Activated T-cell treated with anti-CD3 and anti-CD28 coated beads, Interleukin-2, amount 50 U/mL, for 4 hours (primary cell): ENCODE measurements around the gene MUC6. TPM values are rescaled to one million over a fixed set of nuclear protein-coding genes. Genes with fewer than 3 reads are reported as not detected.

Source experiments
- ATAC-seq, 2 donors: fragments of 200-7000 bp; cut with Tn5 transposase; one replicate each; pipeline ENCODE4 v1.10.0; 2021
- DNase-seq: peaks from one replicate; pipeline ENCODE4 v3.0.0-alpha.2; 2020
- H3K27me3 Mint-ChIP-seq: one replicate; pipeline ENCODE4 v1.8.0; 2021; ENCODE audit warnings: low read depth, mixed read lengths
- H3K36me3 Mint-ChIP-seq: one replicate; pipeline ENCODE4 v1.8.0; 2022; ENCODE audit warnings: mixed read lengths; ENCODE audit not compliant: insufficient read depth
- H3K4me1 Mint-ChIP-seq: one replicate; pipeline ENCODE4 v1.8.0; 2021; ENCODE audit warnings: low read depth, mixed read lengths
- H3K4me3 Mint-ChIP-seq: one replicate; pipeline ENCODE4 v1.8.0; 2021; ENCODE audit warnings: mild to moderate bottlenecking, moderate library complexity, mixed read lengths
- H3K9me3 Mint-ChIP-seq: one replicate; pipeline ENCODE4 v1.8.0; 2021; ENCODE audit warnings: mixed read lengths
- total RNA-seq, 3 donors: library from RNA; stranded (reverse); gene quantifications; one replicate each; pipeline ENCODE4 v1.2.1, GENCODE V29; 2021

Gene MUC6
- total RNA-seq, 3 donors from 2014 or later = 0.30 TPM; not detected in 2

DNA sequence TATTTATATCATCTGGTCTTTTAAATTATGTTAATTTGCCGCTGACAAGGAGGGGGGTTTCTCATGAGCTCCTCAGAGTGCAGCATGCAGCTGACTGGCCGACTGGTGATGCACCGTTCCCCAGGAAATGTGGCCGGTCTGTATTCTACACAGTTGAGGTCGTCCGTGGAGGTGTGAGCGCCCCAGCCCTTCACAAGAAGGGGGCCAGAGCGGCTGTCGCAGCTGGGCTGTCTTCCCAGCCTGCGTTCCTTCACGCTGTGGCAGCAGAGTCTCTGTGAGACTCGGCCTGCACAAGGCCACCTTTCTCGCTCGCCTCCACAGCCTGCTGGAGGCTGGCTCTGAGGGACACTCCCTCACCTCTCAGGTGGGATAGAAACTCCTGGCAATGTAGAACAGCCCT, 67.7 kb downstream of the MUC6 start:
- Mint-ChIP-seq H3K4me1 (peaks cover 43% of the 10 kb centered on the region), H3K27me3 (no peaks in the 10 kb centered on the region), H3K9me3 (no peaks in the 10 kb centered on the region), H3K4me3 (no peak overlapping the region), H3K36me3 (peaks cover 23% of the 10 kb centered on the region)
- no peak for ATAC-seq
- DNase-seq = no peak

DNA sequence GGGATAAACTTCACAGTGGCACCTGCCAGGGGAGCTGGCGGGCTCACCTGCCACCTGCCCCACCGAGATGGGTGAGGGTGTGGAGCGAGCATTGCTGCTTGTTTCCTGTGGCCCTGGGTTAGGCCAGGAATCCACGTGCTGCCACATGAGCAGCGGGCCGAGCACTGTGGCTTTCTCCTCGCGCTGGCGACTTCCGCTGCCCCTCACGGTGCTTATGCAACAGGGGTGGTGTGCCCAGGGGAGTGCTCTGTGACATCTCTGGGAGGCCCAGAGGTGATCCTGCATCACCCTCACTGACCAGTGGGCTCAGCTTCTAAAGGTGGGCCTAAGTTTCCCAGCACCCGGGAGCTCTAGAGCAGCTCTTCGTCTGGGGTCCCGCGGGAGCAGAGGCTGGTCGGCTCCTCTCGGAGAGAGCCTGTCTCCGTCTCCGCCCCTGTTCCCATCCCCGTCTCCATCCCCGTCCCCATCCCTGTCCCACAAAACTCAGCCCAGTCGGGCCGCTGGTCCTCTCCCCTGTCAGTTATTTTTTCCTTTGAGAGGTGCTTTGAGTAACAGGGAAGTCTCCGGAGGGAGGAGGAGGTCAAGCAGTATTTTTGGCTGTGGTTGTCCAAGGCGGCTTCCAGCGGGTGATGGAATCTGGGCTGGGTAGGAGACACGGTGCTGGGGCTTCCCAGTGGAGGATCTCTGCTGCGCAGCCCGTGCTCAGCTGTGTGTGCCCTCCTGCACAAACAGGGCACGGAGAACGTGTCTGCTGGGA, 68.3 kb downstream of the MUC6 start:
- peaks cover 21% of the 10 kb centered on the region for H3K36me3 Mint-ChIP-seq
- H3K4me1 Mint-ChIP-seq = peaks cover 43% of the 10 kb centered on the region
- H3K9me3 Mint-ChIP-seq = no peaks in the 10 kb centered on the region

DNA sequence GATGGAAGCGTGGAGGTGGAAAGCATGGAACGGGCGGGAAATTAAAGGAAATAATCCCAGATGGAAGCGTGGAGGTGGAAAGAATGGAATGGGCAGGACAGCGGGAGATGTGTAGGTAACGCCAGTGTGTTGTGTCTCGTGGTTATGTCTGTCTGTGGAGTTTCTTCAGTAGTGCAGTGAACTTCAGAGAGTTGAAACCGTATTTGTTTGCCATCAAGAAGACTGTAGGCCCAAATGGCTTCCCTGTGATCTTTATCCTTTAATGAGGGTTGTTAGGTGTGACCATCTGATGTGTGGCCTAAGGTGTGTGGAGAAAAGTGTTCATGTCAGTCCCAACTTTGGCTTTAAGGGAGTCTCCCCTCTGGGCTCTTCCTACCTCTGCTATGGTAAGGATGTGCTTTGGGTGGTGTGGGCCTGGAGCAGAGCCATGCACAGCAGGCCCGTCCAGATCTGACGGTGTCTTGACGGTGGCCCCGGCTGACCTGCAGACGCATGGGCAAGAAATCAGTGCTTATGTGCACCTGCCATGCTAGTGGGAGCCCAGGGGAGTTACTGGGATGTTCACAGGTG, 71.2 kb downstream of the MUC6 start:
- H3K9me3 Mint-ChIP-seq = no peaks in the 10 kb centered on the region
- peaks cover 16% of the 10 kb centered on the region for H3K36me3 Mint-ChIP-seq
- no peak for DNase-seq
- no peak for ATAC-seq
- no peaks in the 10 kb centered on the region for H3K27me3 Mint-ChIP-seq
- H3K4me1 Mint-ChIP-seq = peaks cover 30% of the 10 kb centered on the region
- H3K4me3 Mint-ChIP-seq = no peak overlapping the region

More for the DNA sequence above, 68.3 kb downstream of the MUC6 start:
- no peak for DNase-seq
- Mint-ChIP-seq H3K4me3 (no peak overlapping the region), H3K27me3 (no peaks in the 10 kb centered on the region)
- ATAC-seq = no peak

DNA sequence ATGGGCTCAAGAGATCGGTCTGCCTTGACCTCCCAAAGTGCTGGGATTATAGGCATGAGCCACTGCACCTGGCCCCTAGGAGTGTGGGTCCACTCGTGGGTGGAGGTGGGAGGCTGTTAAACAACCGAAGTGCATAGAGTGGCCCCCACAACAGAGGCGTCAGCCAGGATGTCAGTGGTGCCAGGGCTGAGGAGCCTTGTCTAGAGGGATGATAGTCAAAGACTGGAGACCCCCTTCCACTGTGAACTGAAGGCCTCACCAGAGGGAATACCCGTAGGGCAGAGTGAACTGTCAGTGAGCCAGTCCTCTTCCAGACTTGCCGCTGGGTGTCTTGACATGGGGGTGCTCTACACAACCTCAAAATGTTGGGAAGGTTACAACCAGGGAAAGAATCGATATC, 72.7 kb downstream of the MUC6 start:
- peaks cover 13% of the 10 kb centered on the region for H3K36me3 Mint-ChIP-seq

More for the DNA sequence above, 72.7 kb downstream of the MUC6 start:
- no peak overlapping the region for H3K4me3 Mint-ChIP-seq
- ATAC-seq = no peak
- H3K4me1 Mint-ChIP-seq = peaks cover 19% of the 10 kb centered on the region
- H3K27me3 Mint-ChIP-seq = no peaks in the 10 kb centered on the region
- DNase-seq = no peak
- H3K9me3 Mint-ChIP-seq = no peaks in the 10 kb centered on the region

Other genes starting within 250 kb of the MUC6 start
- gene CEND1, start 246.6 kb downstream of the MUC6 start, total RNA-seq = 1 to 10 TPM; 1.6 to 1.8 (median 1.7) TPM
- 100 to 1,000 TPM; 156 to 166 (median 161) TPM for gene SLC25A22, start 238.4 kb downstream of the MUC6 start, total RNA-seq
- gene PIDD1, start 231.5 kb downstream of the MUC6 start, total RNA-seq = 10 to 100 TPM; 12.6 to 18.4 (median 17.5) TPM
- 1,000 to 10,000 TPM; 3,528 to 3,995 (median 3,711) TPM for gene RPLP2, start 226.8 kb downstream of the MUC6 start, total RNA-seq
- 10 to 100 TPM; 55.5 to 62.4 (median 60.2) TPM for gene PNPLA2, start 217.8 kb downstream of the MUC6 start, total RNA-seq
- under 1 TPM; 0.18 to 0.30 (median 0.28) TPM for gene CRACR2B, start 208.8 kb downstream of the MUC6 start, total RNA-seq
- 10 to 100 TPM; 33.5 to 39.2 (median 35.6) TPM for gene CD151, start 203.8 kb downstream of the MUC6 start, total RNA-seq
- gene POLR2L, start 194.2 kb downstream of the MUC6 start, total RNA-seq = 100 to 1,000 TPM; 167 to 183 (median 174) TPM
- gene TSPAN4, start 193.9 kb downstream of the MUC6 start, total RNA-seq = 1 to 10 TPM; 4.6 to 6.0 (median 5.7) TPM
- gene CHID1, start 125.9 kb downstream of the MUC6 start, total RNA-seq = 100 to 1,000 TPM; 102 to 115 (median 104) TPM
- gene AP2A2, start 110.8 kb downstream of the MUC6 start, total RNA-seq = 10 to 100 TPM; 30.4 to 41.7 (median 38.0) TPM
- gene MUC2, start 38.2 kb upstream of the MUC6 start, total RNA-seq = under 1 TPM; 0.08 to 0.30 (median 0.24) TPM
- under 1 TPM in 2 of 3 donors, not detected in 1; under 0.01 TPM for gene MUC5AC, start 121.2 kb upstream of the MUC6 start, total RNA-seq
- gene MUC5B, start 186.3 kb upstream of the MUC6 start, total RNA-seq = 1 to 10 TPM; 1.1 to 2.2 (median 1.4) TPM